ENCODE measurements around the gene VAT1L.

The VAT1L gene

DNA sequence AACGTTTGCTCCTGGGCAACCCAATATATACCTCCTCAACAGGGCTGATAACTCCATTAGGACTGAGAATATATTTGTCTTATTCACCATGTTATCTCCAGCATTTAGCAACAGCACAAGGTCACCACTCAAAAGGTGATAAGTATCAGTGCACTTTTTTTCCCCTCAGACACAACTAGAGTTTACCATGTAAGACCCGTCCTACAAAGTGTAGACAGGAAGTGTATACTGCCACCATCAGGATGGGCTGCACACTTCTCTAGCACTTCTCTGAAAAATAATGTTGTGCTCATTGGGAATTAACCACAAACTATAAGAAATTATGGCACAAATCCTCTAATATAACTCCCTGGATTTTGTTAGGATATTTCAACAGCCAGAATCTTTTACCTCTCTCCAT is 5.7 kb upstream of the VAT1L start:
- DNase-seq (ENCODE audit: low spot score), result no peak

DNA sequence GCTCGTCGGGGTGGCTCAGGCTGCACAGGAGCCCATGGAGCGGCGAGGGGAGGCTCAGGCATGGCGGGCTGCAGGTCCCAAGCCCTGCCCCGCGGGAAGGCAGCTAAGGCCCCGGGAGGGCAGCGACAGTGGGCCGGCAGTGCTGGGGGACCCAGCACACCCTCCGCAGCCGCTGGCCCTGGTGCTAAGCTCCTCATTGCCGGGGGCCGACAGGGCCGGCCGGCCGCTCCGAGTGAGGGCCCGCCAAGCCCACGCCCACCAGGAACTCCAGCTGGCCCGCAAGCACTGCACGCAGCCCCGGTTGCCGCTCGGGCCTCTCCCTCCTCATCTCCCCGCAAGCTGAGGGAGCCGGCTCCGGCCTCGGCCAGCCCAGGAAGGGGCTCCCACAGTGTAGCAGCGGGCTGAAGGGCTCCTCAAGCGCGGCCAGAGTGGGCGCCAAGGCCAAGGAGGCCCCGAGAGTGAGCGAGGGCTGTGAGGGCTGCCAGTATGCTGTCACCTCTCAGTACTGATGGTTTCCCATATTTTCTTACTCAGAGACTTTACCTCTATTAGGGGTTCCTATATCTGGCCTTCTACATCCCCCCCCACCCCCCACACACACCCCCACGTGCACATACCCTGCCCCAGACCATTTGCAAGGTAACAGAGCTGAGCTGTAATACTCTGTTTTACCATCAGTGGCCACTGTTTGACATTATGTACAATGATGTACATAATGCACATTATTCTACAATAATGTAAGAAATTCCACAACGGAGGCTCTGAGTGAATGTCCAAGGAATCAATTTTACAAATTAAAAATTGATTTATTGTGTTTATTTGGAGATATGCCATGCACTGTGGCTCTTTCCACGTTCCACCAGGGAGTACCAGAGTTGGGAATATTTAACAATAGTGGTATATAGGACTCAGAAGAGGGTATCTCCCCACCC is 3.7 kb upstream of the VAT1L start:
- DNase-seq (ENCODE audit: low spot score), result peak; percentile 22

DNA sequence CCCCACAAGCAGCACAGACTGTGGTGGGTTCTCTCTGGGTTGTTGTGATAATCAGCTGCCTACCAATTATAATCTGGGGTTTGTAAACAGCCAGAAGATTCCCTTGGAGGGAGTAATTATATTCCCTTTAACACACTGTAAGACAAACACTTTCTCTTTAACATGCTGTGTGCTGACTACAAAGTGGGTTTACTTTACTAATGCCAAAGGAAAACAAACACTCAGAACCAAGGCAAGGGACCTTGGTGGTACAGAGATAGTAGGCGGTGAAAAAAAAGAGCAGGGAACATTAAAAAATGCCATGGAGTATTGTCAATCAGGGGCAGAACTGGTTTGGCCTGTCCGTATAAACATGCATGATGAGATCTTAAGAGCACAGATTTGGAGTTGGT is 3.0 kb upstream of the VAT1L start:
- no peak for DNase-seq (ENCODE audit: low spot score)

DNA sequence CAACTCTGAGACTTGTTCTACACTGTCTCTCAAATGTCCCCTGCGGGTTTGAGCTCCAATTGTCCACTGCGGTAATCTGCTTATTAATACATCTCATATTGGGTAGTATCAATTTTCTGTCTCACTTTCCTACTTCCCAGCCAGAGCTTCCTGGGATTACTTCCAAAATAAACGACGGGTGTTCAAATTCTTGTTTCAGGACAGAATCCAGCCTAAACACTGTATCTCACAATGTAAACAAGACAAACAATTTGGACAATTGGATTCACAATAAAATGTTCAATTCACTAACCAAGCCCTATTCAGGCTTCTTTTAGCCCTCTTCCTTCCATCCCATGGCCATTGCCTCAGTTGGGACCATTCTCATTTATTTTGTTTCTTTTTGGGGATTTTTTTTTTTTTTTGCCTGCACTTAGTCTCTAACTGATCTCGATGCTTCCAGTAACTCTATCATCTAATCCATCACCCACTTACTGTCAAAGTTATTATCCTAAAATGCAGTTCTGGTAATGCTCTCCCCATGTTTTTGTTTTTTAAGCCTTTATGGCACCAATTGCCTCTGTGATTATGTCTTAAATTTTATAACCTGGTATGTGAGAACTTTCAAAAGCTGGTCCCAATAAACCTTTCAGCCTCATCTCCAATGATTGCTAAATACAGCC is 2.0 kb upstream of the VAT1L start:
- DNase-seq (ENCODE audit: low spot score), result no peak

DNA sequence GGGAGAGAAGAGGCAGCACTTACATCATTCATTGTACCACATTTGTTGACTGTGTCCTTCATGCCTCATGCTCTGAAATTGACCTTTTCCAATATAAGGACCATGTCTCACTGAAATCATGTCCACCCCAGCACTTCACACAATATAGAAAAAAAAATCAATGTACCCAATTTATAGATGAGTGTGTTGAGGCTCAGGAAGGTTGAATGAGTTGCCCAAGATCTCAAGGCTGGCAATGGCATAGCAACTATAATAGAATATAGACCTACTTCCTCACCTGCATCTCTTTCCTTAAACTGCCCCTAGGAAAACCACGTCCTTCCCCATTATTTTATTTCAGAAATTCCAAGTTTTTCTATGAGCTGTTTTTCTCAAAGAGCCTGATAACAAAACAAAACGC is 912 bp upstream of the VAT1L start:
- no peak for DNase-seq (ENCODE audit: low spot score)

DNA sequence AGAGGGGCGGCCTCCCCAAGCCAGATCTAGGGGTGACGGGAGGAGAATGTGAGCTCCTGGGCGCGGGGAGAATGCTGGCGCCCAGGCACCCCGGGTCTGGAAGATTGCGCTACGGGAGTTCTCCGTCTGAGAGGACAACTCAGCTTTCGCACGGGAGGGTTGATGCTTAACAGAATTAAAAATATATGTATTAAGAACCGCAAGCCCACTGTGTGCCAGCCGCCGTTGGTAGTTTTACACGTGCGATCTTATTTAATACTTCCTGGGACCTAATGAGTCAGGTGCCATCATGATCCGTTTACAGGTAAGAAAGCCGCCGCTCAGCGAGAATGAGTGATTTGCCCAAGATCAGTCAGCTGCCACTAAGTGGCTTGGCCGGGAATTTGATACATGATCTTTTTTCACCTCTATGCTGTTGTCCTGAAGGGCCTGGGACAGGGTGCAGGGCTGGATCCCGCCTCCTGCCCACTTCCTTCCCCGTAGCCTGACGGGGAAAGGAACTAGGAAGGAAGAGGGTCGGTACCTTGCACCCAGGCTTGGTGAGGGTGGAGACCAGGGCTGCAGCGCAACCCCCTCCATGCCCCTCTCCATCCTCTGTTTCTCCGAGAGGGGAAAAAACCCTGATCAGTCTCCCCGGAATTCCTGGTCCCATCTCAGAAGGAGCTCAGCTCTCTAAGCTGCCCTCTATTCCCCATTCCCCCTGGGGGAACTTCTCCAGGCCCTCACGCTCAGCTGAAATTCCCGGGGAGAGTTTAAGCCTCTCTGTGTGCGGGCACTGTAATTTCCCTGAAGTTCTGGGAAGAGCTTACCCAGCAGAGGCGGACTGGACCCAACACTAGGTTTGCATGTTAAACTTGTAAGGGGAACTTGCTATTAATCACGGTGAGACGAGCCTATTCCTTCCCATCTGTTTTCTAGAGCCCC is 983 bp downstream of the VAT1L start:
- DNase-seq (ENCODE audit: low spot score), result peak; percentile 11

DNA sequence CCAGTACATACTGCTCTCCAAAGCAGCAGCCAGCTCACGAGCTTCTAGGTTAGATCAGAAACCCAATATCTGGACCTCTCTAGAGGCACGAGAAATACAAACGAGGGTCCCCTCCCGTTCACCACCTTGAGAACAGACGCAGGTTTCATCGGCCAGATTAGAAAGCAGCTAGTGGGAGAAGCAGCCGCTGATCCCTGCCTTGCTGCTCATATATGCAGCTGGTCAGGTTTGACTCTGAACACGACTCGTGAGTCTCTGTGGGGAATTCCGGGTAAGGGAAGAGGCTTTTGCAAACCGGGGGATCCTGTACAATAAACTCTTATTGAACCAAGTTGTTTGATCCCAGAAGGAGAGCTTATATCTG is 1.6 kb downstream of the VAT1L start:
- DNase-seq (ENCODE audit: low spot score), result no peak

DNA sequence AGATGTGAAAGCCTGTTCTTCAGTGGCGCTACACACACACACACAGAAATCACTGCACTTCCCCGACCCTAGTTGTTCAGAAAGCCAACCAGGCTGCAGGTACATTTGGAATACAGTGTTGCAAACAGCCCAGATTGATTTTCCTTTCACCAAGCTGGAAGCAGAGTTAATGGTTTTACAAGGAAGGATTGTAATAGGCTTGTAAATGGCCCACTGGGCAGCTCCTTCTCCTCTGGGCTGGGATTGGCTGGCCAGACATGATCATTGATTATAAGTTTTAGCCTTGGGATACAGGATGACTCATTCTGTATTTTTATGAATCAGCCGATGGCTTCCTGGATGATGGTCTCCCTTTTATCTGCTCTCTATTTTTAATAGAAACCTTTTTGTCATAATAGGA is 2.5 kb downstream of the VAT1L start:
- DNase-seq (ENCODE audit: low spot score), result no peak

DNA sequence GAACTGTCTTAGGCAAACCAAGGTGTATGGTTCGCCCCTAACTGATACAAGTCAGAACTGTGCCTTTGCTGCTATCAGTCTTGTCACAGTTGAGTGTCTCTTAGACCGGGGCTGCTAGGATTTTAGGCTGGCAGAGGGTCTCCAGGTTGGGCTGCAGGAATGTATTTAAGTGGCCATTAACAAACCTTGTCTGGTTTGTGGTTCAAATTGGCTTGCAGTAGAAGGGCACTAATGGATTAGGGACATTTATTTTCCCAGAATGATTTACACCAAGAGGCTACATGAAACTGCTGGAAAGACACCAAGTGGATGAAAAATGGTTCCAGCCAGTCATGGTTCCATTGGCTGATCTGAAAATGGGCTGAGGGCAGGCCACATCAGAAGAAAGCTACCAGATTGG is 5.1 kb downstream of the VAT1L start:
- DNase-seq (ENCODE audit: low spot score), result no peak

DNA sequence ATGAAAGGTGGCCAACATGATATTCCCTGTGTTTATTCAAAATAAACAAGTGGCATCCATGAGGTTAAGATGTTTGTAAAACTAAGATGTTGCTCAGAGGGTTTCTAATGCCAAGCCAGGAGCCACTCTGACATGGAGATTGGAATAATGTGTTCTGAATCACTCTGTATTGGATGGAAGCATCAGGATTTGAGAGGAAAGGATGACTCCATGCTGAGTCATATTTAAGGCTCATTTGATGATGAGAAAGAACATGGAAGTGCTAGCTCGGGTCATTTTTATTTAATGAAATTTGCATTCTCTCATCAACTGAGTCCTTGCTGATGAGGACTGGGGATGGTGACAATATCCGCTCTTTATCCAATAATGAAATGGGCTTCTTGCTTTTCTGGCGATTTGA is 6.2 kb downstream of the VAT1L start:
- no peak for DNase-seq (ENCODE audit: low spot score)

DNA sequence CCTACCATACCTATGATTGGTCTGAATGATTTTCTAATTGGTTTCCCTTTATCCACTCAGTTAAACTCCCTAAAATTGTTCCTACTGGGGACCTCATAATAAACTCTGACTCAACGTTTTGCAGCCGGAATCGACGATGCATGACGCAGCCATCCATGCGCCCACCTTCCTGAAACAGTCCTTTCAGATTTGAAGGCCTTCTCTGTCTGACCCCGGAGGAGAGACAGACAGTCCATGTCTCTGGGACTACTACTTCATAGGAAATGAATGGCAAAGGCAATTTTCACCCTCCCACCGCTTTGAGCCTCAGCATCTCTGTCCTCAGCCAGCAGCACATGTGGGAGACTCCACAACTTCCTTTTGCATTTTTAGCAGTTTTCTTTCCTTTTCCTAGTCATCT is 13.5 kb downstream of the VAT1L start:
- no peak for DNase-seq (ENCODE audit: low spot score)

DNA sequence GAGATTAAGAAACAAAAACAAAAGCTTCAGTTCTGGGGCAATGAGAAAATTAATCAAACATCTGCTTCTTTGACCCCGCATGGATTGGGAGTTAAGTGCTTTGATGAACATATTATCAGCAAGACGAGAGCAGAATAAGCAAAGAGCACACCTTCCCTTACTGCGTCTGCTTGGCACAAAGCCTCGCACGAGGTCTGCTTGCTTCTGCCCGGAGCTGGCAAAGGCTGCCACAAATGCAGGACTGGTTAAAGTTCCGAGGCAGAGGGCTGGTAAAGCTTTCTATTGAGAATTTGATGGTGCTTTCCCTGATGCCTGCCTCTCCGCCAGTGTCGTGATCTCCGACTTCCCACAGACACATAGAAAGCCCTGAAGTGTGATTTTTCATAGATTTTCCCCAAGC is 17.0 kb downstream of the VAT1L start:
- DNase-seq (ENCODE audit: low spot score), result no peak

DNA sequence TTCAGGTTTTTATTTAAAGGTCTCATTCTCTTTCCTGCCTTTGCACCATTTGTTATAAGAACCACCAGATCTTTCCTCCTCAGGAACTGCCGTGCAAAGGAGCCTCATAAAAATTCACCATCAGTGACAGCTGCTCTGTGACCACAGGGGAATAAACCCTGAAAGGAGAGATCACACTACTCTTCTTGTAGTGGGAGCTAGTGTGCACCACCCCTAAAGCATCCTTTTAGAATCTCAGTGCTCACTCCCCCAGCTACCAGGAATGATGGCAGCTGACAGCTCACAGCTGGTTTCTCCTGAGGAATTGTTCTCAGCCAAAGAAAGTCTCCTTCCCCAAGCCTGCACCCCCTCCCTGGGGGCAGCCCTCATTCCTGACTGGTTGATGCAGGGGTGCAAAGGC is 18.7 kb downstream of the VAT1L start:
- DNase-seq (ENCODE audit: low spot score), result no peak

DNA sequence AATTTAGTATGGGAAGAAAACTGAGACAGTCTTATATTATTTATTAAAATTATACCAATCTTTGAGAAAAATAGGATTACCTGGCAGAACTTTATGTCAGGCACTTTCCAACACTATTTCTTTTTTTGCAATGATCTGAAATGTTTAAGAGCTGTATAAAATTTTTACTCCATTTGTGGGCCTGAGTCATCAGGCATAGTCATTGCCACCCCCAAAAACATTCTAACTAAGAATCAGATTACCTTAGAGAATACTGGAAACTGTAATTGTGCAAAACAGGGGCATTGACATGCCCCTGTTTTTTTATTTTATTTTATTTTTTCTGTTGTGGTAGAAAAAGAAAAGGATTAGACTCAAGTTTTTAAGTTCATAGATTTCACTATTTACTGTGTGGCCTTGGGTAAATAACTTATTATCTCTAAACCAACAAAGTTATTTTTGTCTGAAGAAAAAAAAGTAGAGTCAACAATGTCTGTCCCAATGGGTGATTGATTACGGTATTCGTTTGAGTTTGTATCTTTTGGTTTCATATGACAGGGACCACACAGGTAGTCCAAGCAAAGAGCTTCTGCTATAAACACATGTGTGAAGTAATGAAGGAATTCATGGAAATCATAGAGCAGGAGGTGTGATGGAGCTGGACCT is 24.6 kb downstream of the VAT1L start:
- no peak for DNase-seq (ENCODE audit: low spot score)

DNA sequence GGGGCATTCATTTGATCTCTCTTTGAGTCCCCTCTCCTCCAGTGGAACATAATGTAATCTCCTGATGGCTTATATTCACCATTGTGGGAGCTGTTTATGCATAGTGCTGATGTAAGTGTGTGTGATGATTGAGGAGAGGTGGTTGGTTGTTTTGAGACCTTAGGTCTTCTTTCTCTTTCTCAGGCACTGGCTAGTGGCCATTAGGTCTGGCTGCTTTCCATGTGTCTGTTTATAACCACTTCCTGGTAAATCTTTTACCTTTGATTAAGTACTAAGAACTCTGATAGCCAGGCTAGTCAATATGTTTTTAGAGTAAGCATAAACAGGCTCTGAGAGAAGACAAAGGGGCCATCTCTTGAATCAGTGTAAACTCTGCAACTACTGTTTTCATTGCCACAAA is 27.9 kb downstream of the VAT1L start:
- DNase-seq (ENCODE audit: low spot score), result no peak

DNA sequence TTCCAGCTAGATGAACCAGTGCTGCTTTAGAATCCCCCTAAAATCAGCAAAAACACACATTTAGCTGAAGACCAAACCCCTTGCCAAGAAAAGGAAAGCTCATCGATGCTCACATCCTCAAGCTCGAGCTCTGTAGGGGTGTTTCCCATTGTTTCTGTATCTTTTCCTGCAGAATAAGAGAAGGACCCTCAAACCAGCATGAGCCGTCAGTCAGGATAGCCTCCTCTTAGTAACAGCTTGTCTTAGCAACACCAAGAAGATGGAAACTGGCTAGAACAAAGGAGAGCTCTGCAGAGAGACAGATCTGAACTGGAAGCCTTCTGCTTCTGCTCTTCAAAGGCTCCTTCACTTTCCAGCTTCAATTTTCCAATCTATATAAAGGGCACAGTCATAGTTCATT is 32.0 kb downstream of the VAT1L start:
- DNase-seq (ENCODE audit: low spot score), result no peak

DNA sequence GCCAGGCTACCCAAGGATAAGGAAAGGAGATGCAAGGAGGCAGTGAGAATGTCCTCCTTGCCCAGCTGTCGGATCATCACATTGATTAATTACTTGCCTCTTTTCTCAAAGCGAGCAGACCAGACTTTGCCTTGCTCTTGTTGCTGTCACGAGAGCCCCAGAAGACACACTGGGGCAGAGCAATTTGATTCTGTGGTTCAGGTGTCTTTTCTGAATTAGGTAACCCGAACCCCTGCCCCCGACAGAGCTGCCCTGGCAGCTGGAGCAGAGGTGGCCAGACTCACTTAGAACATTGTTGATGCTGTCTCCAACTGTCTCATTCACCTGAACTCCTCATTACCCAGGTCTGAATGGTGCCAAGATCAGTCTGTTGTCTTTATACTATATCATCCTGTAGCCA is 34.3 kb downstream of the VAT1L start:
- no peak for DNase-seq (ENCODE audit: low spot score)

DNA sequence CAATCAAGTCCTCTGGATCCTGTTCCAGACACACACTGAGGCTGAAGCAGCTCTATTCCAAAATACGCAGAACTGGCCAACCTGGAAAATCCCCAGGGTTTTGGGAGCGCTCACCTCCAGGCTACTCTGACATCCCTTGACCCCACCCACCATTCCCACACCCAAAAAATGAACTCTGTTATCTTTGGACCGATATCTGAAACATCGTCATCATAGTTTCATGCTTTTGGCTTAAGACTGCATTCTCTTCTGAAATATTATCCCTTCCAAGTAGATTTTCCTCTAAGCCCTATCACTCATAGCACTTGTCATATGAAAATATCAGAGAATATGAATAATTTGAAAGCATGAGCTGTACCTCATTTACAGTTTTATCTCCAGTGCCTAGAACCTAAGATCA is 34.7 kb downstream of the VAT1L start:
- DNase-seq (ENCODE audit: low spot score), result no peak

DNA sequence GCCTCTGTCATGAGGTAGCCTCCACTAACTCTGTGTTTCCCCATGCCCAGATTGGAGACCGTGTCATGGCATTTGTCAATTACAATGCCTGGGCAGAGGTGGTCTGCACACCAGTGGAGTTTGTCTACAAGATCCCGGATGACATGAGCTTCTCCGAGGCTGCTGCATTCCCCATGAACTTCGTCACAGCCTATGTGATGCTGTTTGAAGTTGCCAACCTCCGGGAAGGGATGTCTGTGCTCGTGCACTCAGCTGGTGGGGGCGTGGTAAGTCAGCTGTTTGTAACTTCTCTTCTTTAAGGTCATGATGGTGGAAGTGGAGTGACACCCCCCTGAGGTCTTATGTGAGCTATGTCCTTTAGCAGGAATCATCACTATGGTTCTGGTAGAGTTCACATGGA is 36.8 kb downstream of the VAT1L start:
- no peak for DNase-seq (ENCODE audit: low spot score)

DNA sequence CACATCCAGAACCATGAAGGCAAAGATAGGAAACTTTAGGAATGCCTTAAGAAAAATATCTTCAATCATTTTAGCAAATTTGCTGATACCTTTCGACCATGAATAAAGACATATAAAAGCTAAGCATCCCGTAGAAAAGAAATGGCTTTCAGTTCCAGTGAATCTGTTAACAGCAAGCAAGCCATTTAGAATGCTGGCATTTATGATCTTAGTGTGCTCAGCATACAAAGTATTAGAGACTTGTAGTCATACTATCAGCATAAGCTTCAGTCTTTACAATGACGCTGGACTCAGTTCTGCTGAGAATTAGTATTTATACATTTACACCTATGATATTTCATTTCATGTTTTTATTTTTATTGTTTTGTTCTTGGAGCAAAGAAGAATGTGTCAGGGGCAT is 38.7 kb downstream of the VAT1L start:
- no peak for DNase-seq (ENCODE audit: low spot score)

DNA sequence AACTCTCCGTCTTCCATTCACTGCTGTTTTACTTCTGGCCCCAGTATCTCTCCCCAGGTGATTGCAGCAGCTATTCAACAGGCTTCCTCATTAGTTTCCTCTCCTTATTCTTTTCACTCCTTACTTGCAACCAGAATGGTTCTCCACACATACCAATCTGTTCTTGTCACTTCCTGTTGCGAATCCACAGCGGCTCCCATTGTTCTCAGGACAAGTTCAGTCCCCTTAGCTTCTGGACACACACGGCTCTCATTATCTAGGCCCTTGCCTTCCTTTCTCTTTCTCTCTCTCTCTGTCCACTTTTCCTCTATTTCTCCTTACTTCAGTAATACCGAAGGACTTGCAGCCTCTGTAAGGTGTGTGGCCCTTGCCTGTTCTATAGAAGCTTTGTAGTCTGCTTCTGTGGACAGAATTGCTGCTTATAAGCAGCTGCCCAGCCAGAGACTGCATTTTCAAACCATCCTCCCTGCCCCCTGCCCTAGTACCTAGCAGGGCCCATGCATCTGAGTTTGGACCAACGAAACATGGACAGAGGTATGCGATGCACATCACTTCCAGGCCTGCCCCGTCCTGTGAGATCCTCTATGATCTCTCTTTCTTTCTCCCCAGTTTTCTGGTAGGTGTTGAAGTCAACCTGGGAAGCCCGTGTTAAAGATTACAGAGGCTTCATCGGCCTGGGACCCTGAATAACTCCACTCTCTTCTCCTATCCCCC is 45.7 kb downstream of the VAT1L start:
- DNase-seq (ENCODE audit: low spot score), result peak; percentile 52
